Subcutaneous adipose tissue (tissue), 4 donors: Measurements from ENCODE around the gene STARD13. TPM values are rescaled to one million over a fixed set of nuclear protein-coding genes. Genes with fewer than 3 reads are reported as not detected.

Source experiments
- total RNA-seq, 4 donors: library from RNA; depleted of rRNA; stranded (reverse); fragments of >200 nt; gene quantifications; one replicate each; pipeline ENCODE4 v1.1.0, GENCODE V29; 2016
- TF ChIP-seq, protein P1 (sequence below): fragments of 450-650 bp; IDR thresholded peaks from one replicate; pipeline ENCODE4 v1.5.1; 2016; ENCODE audit warnings: low read depth, mild to moderate bottlenecking, control low read depth, antibody characterized with exemption, moderate library complexity

The STARD13 gene
- total RNA-seq, 4 donors from 2014 or later: 42.9 to 67.8 (median 55.3) TPM

DNA sequence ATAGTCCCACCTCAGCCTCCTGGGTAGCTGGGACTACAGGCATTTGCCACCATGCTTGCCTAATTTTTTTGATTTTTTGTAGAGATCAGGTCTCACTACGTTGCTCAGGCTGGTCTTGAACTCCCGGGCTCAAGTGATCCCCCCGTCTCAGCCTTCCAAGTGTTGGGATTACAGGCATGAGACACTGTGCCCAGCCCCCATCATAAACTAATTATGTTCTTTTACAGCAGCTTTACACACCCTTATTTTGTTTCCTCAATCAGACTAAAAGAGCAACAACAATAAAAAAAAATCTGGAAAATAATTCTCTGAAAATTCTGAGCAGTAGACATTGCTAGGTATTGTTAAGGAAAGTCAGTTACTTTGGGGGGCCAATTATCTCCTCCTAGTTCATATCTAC is 35.7 kb downstream of the STARD13 start:
- TF ChIP-seq, protein P1, sequence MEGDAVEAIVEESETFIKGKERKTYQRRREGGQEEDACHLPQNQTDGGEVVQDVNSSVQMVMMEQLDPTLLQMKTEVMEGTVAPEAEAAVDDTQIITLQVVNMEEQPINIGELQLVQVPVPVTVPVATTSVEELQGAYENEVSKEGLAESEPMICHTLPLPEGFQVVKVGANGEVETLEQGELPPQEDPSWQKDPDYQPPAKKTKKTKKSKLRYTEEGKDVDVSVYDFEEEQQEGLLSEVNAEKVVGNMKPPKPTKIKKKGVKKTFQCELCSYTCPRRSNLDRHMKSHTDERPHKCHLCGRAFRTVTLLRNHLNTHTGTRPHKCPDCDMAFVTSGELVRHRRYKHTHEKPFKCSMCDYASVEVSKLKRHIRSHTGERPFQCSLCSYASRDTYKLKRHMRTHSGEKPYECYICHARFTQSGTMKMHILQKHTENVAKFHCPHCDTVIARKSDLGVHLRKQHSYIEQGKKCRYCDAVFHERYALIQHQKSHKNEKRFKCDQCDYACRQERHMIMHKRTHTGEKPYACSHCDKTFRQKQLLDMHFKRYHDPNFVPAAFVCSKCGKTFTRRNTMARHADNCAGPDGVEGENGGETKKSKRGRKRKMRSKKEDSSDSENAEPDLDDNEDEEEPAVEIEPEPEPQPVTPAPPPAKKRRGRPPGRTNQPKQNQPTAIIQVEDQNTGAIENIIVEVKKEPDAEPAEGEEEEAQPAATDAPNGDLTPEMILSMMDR: no peak

DNA sequence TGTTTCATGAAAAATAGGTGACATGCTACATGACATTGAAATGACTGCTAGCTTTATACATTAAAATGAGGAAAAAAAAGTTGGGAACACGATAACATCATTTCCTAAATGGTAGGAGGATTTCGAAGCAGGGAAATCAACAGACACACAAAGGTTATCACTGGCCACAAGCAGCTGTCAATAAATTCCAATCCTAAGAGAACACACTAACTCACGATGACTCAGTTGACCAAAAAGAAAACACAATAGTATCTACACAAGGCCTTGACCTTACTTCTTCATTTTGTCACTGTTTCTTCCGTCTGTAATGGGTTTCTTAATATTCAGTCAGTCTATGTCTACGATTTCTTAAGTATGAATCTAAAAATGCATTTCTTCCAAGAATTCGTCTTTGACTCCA is 36.5 kb downstream of the STARD13 start:
- TF ChIP-seq, protein P1: no peak

DNA sequence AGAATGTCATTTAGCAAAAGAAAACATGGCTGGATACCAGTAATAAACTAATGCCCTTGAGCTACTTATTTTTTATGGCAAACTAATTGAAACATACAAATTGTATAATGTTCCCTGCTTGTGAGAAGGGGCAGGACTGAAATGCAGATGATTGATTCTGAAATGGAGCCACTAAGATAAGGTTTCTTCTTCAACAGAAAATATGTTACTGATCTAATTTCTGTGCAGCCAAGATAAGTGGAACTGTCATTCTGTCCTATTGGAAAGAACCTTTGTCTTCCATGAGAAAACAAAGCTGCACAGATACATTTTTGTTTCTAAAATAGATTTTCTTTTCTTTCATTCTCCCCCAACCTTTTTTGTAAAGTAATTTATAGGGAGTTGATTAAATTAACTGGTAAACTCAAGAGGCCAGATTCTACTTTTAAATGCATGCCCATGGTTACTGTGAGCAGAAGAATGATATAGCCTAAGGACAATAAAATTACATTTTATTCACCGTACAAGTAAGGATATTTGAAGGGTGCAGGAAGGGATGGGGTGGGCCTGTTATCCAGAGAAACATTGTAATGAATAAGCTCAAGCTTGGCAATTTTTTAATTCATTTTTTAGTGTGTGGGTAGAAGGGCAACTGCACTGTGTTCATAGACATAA is 39.9 kb downstream of the STARD13 start:
- TF ChIP-seq, protein P1: no peak

DNA sequence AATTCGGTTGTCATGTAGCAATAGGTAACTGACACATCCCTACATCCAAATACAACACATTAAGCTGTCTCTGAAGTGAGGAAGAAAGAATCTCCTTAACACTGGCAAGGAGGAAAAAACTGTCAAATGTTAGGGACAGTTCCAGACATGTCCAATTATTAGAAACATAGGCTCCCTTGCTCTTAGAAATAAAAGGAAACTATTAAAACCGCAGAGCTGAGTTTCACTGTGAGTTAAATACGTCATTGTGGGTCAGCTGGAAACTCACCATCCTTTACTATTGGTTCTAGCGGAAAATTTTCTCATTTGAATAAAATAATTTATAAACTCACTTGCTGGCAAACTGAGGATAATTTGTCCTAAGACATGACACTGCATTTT is 40.7 kb downstream of the STARD13 start:
- TF ChIP-seq, protein P1: no peak

DNA sequence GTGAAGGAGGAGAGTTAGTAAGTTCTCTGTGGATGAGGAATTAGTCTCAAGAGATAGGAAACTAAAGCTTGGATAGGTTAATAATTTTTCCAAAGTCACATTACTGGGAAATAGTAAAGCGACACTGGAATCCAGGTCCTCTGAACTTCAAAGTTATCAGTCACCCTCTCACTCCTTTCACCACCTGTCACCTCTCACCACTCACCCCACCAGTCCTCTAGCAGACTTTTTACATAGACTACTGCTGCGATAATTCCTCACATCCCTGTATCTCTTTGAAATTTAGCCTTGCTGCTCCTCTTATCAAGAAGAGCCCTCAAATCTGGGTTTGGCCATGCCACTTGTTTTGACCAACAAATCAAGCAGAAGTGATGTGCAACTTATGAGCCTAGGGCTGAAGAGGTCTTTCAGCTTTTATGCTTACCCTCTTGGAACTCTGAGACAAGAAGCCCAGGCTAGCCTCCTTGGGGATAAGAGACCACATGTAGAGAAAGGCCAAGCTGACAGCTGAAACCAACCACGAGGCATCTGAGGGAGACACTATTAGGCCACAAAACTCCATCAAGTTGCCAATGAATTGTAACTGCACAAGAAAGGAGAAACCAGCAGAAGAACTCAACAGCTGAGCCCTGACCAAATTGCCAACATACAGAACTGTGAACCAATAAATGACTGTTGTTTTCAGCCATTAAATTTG is 41.2 kb downstream of the STARD13 start:
- TF ChIP-seq, protein P1: no peak

DNA sequence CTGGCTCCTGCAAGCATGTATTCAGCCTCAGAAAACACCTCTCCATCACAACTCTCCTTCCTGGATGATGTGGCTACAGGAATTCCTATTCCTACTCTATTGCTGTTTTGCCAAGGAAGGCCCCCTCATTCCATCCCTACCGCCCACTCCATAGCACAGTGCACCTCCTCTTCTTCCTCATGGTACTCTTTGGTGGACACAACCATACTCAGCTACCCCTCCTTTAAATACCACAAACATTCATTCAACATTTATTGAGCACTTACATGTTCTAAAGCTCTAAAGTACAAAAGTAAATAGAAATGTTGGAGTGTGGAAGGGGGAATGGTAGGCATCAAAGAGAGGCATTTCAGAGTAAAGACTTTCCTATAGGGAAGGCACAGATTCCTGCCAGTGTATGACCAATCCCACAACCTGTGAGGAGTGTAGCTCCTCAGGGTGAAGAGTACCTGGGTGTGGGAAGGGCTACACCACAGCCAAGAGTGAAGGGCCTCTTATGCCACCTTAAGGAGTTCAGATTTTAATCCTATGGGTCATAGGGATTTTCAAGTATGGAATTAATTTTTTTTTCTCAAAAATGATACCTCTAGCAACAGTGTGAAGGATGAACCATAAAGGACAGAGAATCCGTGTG is 42.5 kb downstream of the STARD13 start:
- TF ChIP-seq, protein P1: no peak

DNA sequence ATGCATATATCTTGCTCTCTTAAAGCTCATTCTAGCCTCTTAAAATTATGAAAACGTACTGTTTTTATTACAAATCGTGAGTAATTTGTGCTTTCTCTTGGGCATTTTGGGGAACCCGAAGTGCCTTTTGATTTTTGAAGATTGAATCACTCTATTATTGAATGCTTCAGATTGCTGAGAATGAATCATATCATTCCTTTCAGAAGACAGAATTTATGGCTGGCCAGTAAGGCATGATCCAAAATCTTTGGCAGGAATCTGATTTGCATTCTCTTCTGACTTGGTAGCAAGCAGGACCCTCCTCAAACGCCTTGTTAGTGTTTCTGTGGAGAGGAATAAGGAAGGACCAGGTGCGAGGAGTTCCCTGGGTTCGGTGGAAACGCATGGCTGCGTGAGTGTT is 49.5 kb downstream of the STARD13 start:
- TF ChIP-seq, protein P1: no peak
